HEK293 (cell line): ENCODE measurements around the gene GRIA1.

Experiments
- CTCF ChIA-PET: fragments of 350-600 bp; formaldehyde crosslinking; extraction: SDS; loops from one replicate; lab custom pipeline; 2021; ENCODE audit warnings: antibody characterized with exemption; lab: Yijun Ruan, JAX
- POLR2A ChIA-PET: fragments of 300-600 bp; formaldehyde crosslinking; extraction: SDS; loops from one replicate; lab custom pipeline; 2020; ENCODE audit warnings: antibody characterized with exemption, inconsistent platforms; lab: Yijun Ruan, JAX
- H3K27ac ChIP-seq: fragments of 200-500 bp; sonication (Bioruptor generic); 2 replicates; pipeline ENCODE4 v1.5.1; 2014; ENCODE audit warnings: low read depth, low read length, control low read depth, inconsistent platforms; ENCODE audit errors: extremely low read depth
- H3K36me3 ChIP-seq, 2 experiments: fragments of 200-500 bp in 1 of 2; sonication (Bioruptor generic) in 1 of 2; 1 replicate in 1 of 2; 2 replicates in 1 of 2; pipeline ENCODE4 v1.5.1; 2014 to 2017; ENCODE audit warnings: inconsistent platforms in 2 of 2, low read length in 2 of 2; ENCODE audit not compliant: control insufficient read depth in 2 of 2, insufficient read depth in 1 of 2
- H3K4me1 ChIP-seq: fragments of 200-500 bp; sonication (Bioruptor generic); 2 replicates; pipeline ENCODE4 v1.5.1; 2014; ENCODE audit warnings: mild to moderate bottlenecking, low read length, inconsistent platforms; ENCODE audit not compliant: control insufficient read depth, insufficient read depth
- H3K4me3 ChIP-seq: 2 replicates; pipeline ENCODE4 v1.5.1; 2011; ENCODE audit warnings: low read depth, mild to moderate bottlenecking, control low read depth, low read length, moderate library complexity
- H3K9me3 ChIP-seq: fragments of 200-500 bp; sonication (Bioruptor generic); 2 replicates; pipeline ENCODE4 v1.5.1; 2014; ENCODE audit warnings: low read depth, low read length, inconsistent platforms; ENCODE audit not compliant: control insufficient read depth, insufficient read depth
- BCL11B ChIP-seq: fragments of 450-650 bp; formaldehyde crosslinking; IDR thresholded peaks from 2 replicates; pipeline ENCODE4 v1.5.1; 2016; ENCODE audit warnings: low read depth, missing biosample characterization, missing genetic modification characterization
- GFI1B ChIP-seq: fragments of 450-650 bp; formaldehyde crosslinking; IDR thresholded peaks from 2 replicates; pipeline ENCODE4 v1.5.1; 2016; ENCODE audit warnings: missing biosample characterization, missing genetic modification characterization
- KLF7 ChIP-seq: fragments of 450-650 bp; formaldehyde crosslinking; IDR thresholded peaks from 2 replicates; pipeline ENCODE4 v1.5.1; 2016; ENCODE audit warnings: missing biosample characterization, missing genetic modification characterization, borderline replicate concordance
- PRDM4 ChIP-seq: fragments of 450-650 bp; formaldehyde crosslinking; IDR thresholded peaks from 2 replicates; pipeline ENCODE4 v1.5.1; 2017; ENCODE audit warnings: missing biosample characterization, missing genetic modification characterization
- REPIN1 ChIP-seq: fragments of 450-650 bp; formaldehyde crosslinking; IDR thresholded peaks from 2 replicates; pipeline ENCODE4 v1.5.1; 2017; ENCODE audit warnings: missing biosample characterization, missing genetic modification characterization, low read depth
- SALL2 ChIP-seq: fragments of 450-650 bp; formaldehyde crosslinking; IDR thresholded peaks from 2 replicates; pipeline ENCODE4 v1.5.0; 2017; ENCODE audit warnings: missing biosample characterization, mild to moderate bottlenecking, missing genetic modification characterization, borderline replicate concordance
- SP2 ChIP-seq: fragments of 450-650 bp; formaldehyde crosslinking; IDR thresholded peaks from 2 replicates; pipeline ENCODE4 v1.5.1; 2016; ENCODE audit warnings: missing biosample characterization, missing genetic modification characterization
- TSHZ1 ChIP-seq: fragments of 450-650 bp; formaldehyde crosslinking; IDR thresholded peaks from 2 replicates; pipeline ENCODE4 v1.5.1; 2016; ENCODE audit warnings: missing biosample characterization, missing genetic modification characterization, borderline replicate concordance
- ZBTB17 ChIP-seq: fragments of 450-650 bp; formaldehyde crosslinking; IDR thresholded peaks from 2 replicates; pipeline ENCODE4 v1.5.1; 2016; ENCODE audit warnings: missing biosample characterization, missing genetic modification characterization
- ZFHX2 ChIP-seq: fragments of 450-650 bp; formaldehyde crosslinking; conservative IDR thresholded peaks from 2 replicates; pipeline ENCODE4 v1.5.1; 2016; ENCODE audit warnings: missing biosample characterization, missing genetic modification characterization
- ZNF112 ChIP-seq: fragments of 450-650 bp; formaldehyde crosslinking; IDR thresholded peaks from 2 replicates; pipeline ENCODE4 v1.5.0; 2017; ENCODE audit warnings: missing biosample characterization, missing genetic modification characterization
- ZNF146 ChIP-seq: fragments of 450-650 bp; formaldehyde crosslinking; IDR thresholded peaks from 2 replicates; pipeline ENCODE4 v1.5.1; 2016; ENCODE audit warnings: missing biosample characterization, missing genetic modification characterization
- ZNF184 ChIP-seq: fragments of 450-650 bp; IDR thresholded peaks from 2 replicates; pipeline ENCODE4 v1.5.1; 2018; ENCODE audit warnings: missing biosample characterization, mild to moderate bottlenecking, missing genetic modification characterization
- ZNF214 ChIP-seq: fragments of 450-650 bp; formaldehyde crosslinking; IDR thresholded peaks from 2 replicates; pipeline ENCODE4 v1.5.1; 2017; ENCODE audit warnings: missing biosample characterization, mild to moderate bottlenecking, missing genetic modification characterization, borderline replicate concordance
- ZNF311 ChIP-seq: fragments of 450-650 bp; formaldehyde crosslinking; IDR thresholded peaks from 2 replicates; pipeline ENCODE4 v1.5.1; 2017; ENCODE audit warnings: missing biosample characterization, missing genetic modification characterization, borderline replicate concordance
- ZNF398 ChIP-seq: fragments of 450-650 bp; formaldehyde crosslinking; IDR thresholded peaks from 2 replicates; pipeline ENCODE4 v1.5.1; 2017; ENCODE audit warnings: missing biosample characterization, missing genetic modification characterization
- ZNF677 ChIP-seq: fragments of 450-650 bp; IDR thresholded peaks from 2 replicates; pipeline ENCODE4 v1.5.0; 2018; ENCODE audit warnings: missing biosample characterization, mild to moderate bottlenecking, missing genetic modification characterization, moderate library complexity
- ZNF792 ChIP-seq: fragments of 450-650 bp; formaldehyde crosslinking; IDR thresholded peaks from 2 replicates; pipeline ENCODE4 v1.5.1; 2016; ENCODE audit warnings: missing biosample characterization, missing genetic modification characterization
- ZSCAN16 ChIP-seq: fragments of 450-650 bp; formaldehyde crosslinking; IDR thresholded peaks from 2 replicates; pipeline ENCODE4 v1.5.1; 2016; ENCODE audit warnings: missing biosample characterization, missing genetic modification characterization
- ZSCAN18 ChIP-seq: fragments of 450-650 bp; formaldehyde crosslinking; IDR thresholded peaks from 2 replicates; pipeline ENCODE4 v1.5.1; 2016; ENCODE audit warnings: missing biosample characterization, missing genetic modification characterization
- TF ChIP-seq, protein P1 (sequence below): fragments of 450-650 bp; formaldehyde crosslinking; IDR thresholded peaks from 2 replicates; pipeline ENCODE4 v1.5.1; 2016; ENCODE audit warnings: missing biosample characterization, missing genetic modification characterization, borderline replicate concordance
- TF ChIP-seq, protein P2 (sequence below): fragments of 450-650 bp; formaldehyde crosslinking; IDR thresholded peaks from 2 replicates; pipeline ENCODE4 v1.5.1; 2017; ENCODE audit warnings: missing biosample characterization, missing genetic modification characterization

Gene GRIA1

GRCh38 chr5:153625826-153626354, 135.4 kb downstream of the GRIA1 start:
- H3K4me3 ChIP-seq = no peak overlapping the region
- no peaks in the 10 kb centered on the region for H3K36me3 ChIP-seq
- H3K4me1 ChIP-seq = 0 out of 2 replicates have a peak, but pooled peaks cover 7% of the 10 kb centered on the region
- H3K27ac ChIP-seq = no peak overlapping the region
- ChIA-PET POLR2A (no interaction called here), CTCF (interaction anchor here (0.7 kb wide), 1 partner anchor 257 kb away, joined by 4 read pairs; no protein-coding TSS in a partner anchor)
- no peaks in the 10 kb centered on the region for H3K9me3 ChIP-seq
- TF ChIP-seq, protein P1, sequence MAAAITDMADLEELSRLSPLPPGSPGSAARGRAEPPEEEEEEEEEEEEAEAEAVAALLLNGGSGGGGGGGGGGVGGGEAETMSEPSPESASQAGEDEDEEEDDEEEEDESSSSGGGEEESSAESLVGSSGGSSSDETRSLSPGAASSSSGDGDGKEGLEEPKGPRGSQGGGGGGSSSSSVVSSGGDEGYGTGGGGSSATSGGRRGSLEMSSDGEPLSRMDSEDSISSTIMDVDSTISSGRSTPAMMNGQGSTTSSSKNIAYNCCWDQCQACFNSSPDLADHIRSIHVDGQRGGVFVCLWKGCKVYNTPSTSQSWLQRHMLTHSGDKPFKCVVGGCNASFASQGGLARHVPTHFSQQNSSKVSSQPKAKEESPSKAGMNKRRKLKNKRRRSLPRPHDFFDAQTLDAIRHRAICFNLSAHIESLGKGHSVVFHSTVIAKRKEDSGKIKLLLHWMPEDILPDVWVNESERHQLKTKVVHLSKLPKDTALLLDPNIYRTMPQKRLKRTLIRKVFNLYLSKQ = no peak
- no peak for TF ChIP-seq ZBTB17 (tag by site-specific recombination)
- TF ChIP-seq, protein P2, sequence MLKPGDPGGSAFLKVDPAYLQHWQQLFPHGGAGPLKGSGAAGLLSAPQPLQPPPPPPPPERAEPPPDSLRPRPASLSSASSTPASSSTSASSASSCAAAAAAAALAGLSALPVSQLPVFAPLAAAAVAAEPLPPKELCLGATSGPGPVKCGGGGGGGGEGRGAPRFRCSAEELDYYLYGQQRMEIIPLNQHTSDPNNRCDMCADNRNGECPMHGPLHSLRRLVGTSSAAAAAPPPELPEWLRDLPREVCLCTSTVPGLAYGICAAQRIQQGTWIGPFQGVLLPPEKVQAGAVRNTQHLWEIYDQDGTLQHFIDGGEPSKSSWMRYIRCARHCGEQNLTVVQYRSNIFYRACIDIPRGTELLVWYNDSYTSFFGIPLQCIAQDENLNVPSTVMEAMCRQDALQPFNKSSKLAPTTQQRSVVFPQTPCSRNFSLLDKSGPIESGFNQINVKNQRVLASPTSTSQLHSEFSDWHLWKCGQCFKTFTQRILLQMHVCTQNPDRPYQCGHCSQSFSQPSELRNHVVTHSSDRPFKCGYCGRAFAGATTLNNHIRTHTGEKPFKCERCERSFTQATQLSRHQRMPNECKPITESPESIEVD (tag by site-specific recombination) = no peak
- TF ChIP-seq BCL11B (tag by site-specific recombination) = no peak
- no peak for TF ChIP-seq ZNF677
- no peak for TF ChIP-seq ZNF184 (tag by site-specific recombination)
- no peak for TF ChIP-seq GFI1B
- no peak for TF ChIP-seq ZNF146
- no peak for TF ChIP-seq SP2 (tag by site-specific recombination)
- no peak for TF ChIP-seq ZNF214 (tag by site-specific recombination)
- TF ChIP-seq ZSCAN18 = no peak
- no peak for TF ChIP-seq ZFHX2 (tag by site-specific recombination)
- TF ChIP-seq REPIN1 (tag by site-specific recombination) = no peak
- TF ChIP-seq KLF7 (tag by site-specific recombination) = no peak
- no peak for TF ChIP-seq ZSCAN16 (tag by site-specific recombination)
- TF ChIP-seq ZNF398 (tag by site-specific recombination) = no peak
- TF ChIP-seq ZNF112 (tag by site-specific recombination) = no peak
- TF ChIP-seq, all 188 proteins: peak for 0

DNA sequence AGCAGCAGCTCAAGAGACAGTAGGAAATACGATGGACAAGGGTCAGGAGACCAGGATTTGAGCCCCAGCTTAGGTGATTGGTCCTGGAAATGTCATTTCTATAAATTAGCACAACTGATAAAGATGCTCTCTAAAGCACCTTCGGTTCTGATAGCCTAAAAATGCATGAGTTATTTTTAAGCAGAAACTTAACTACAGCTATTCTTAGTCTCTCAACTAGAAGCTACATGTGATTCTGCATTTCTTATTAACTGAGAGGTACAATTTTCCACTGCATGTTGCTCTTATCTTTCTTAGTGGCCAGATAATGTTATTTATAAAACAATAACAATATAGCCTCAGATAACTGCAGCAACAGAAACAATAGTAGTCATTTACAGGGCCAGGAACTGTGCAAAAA, 136.4 kb downstream of the GRIA1 start:
- ChIA-PET CTCF (no interaction called here), POLR2A (no interaction called here)
- Histone ChIP-seq H3K36me3 (no peaks in the 10 kb centered on the region), H3K4me1 (0 out of 2 replicates have a peak, but pooled peaks cover 7% of the 10 kb centered on the region), H3K4me3 (no peak overlapping the region), H3K9me3 (no peaks in the 10 kb centered on the region), H3K27ac (no peak overlapping the region)
- no peak for TF ChIP-seq TSHZ1 (tag by site-specific recombination)
- TF ChIP-seq SALL2 (tag by site-specific recombination) = no peak
- no peak for TF ChIP-seq ZNF792 (tag by site-specific recombination)
- TF ChIP-seq ZNF311 (tag by site-specific recombination) = no peak
- TF ChIP-seq PRDM4 (tag by site-specific recombination) = no peak
